ENCODE data around the gene STARD9. TPM values are rescaled to one million over a fixed set of nuclear protein-coding genes. Genes with fewer than 3 reads are reported as not detected.

STARD9 gene
- total and polyA plus RNA-seq, 9 of the 15 experiments (the other 6 are each of a cell fraction or from before 2014, with no cell fraction given): 0.45 to 6.0 (median 3.6) TPM

DNA sequence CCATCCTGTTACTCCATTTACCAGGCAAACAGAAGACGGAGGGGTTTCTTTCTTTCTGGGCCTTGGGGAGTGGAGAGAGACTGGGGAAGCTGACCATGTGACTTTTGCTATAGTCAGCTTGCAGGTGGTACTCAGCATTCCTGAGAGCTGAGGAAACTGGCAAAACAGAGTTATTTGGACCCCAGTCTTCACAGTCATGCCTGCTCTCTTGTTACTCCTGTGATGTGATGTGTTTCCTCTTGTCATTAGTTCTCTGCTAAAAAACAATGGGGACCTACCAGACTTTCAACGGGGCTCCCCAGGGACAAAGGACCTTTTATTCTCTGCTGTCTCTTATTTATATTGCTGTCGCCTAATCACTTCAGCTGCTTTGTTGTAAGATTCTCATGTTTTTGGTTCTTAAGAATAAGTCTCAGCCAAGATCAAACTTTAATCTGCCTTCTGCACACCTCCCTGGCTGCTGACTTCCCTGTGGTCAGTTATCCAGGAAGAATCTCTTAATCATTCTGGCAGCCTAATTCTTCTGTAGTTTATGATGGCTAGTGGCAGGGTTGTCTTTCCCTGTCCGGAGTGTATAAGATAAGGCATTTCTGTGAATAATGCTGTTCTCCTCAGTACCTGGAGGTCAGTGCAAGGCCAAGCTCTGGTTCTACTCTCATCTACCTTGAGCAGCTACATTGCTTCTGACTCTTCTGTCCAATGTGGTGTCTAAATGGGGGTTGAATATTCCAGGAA lies 8.8 kb downstream of the STARD9 start (continued):
- TF ChIP-seq, protein P1, sequence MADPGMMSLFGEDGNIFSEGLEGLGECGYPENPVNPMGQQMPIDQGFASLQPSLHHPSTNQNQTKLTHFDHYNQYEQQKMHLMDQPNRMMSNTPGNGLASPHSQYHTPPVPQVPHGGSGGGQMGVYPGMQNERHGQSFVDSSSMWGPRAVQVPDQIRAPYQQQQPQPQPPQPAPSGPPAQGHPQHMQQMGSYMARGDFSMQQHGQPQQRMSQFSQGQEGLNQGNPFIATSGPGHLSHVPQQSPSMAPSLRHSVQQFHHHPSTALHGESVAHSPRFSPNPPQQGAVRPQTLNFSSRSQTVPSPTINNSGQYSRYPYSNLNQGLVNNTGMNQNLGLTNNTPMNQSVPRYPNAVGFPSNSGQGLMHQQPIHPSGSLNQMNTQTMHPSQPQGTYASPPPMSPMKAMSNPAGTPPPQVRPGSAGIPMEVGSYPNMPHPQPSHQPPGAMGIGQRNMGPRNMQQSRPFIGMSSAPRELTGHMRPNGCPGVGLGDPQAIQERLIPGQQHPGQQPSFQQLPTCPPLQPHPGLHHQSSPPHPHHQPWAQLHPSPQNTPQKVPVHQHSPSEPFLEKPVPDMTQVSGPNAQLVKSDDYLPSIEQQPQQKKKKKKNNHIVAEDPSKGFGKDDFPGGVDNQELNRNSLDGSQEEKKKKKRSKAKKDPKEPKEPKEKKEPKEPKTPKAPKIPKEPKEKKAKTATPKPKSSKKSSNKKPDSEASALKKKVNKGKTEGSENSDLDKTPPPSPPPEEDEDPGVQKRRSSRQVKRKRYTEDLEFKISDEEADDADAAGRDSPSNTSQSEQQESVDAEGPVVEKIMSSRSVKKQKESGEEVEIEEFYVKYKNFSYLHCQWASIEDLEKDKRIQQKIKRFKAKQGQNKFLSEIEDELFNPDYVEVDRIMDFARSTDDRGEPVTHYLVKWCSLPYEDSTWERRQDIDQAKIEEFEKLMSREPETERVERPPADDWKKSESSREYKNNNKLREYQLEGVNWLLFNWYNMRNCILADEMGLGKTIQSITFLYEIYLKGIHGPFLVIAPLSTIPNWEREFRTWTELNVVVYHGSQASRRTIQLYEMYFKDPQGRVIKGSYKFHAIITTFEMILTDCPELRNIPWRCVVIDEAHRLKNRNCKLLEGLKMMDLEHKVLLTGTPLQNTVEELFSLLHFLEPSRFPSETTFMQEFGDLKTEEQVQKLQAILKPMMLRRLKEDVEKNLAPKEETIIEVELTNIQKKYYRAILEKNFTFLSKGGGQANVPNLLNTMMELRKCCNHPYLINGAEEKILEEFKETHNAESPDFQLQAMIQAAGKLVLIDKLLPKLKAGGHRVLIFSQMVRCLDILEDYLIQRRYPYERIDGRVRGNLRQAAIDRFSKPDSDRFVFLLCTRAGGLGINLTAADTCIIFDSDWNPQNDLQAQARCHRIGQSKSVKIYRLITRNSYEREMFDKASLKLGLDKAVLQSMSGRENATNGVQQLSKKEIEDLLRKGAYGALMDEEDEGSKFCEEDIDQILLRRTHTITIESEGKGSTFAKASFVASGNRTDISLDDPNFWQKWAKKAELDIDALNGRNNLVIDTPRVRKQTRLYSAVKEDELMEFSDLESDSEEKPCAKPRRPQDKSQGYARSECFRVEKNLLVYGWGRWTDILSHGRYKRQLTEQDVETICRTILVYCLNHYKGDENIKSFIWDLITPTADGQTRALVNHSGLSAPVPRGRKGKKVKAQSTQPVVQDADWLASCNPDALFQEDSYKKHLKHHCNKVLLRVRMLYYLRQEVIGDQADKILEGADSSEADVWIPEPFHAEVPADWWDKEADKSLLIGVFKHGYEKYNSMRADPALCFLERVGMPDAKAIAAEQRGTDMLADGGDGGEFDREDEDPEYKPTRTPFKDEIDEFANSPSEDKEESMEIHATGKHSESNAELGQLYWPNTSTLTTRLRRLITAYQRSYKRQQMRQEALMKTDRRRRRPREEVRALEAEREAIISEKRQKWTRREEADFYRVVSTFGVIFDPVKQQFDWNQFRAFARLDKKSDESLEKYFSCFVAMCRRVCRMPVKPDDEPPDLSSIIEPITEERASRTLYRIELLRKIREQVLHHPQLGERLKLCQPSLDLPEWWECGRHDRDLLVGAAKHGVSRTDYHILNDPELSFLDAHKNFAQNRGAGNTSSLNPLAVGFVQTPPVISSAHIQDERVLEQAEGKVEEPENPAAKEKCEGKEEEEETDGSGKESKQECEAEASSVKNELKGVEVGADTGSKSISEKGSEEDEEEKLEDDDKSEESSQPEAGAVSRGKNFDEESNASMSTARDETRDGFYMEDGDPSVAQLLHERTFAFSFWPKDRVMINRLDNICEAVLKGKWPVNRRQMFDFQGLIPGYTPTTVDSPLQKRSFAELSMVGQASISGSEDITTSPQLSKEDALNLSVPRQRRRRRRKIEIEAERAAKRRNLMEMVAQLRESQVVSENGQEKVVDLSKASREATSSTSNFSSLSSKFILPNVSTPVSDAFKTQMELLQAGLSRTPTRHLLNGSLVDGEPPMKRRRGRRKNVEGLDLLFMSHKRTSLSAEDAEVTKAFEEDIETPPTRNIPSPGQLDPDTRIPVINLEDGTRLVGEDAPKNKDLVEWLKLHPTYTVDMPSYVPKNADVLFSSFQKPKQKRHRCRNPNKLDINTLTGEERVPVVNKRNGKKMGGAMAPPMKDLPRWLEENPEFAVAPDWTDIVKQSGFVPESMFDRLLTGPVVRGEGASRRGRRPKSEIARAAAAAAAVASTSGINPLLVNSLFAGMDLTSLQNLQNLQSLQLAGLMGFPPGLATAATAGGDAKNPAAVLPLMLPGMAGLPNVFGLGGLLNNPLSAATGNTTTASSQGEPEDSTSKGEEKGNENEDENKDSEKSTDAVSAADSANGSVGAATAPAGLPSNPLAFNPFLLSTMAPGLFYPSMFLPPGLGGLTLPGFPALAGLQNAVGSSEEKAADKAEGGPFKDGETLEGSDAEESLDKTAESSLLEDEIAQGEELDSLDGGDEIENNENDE (IDR thresholded peaks at IDR 0.05; ENCODE audit: low read depth, low read length): no peak
- no peak for TF ChIP-seq PHF8 (IDR thresholded peaks at IDR 0.05; ENCODE audit: borderline replicate concordance, low read length)
- TF ChIP-seq, protein P2, sequence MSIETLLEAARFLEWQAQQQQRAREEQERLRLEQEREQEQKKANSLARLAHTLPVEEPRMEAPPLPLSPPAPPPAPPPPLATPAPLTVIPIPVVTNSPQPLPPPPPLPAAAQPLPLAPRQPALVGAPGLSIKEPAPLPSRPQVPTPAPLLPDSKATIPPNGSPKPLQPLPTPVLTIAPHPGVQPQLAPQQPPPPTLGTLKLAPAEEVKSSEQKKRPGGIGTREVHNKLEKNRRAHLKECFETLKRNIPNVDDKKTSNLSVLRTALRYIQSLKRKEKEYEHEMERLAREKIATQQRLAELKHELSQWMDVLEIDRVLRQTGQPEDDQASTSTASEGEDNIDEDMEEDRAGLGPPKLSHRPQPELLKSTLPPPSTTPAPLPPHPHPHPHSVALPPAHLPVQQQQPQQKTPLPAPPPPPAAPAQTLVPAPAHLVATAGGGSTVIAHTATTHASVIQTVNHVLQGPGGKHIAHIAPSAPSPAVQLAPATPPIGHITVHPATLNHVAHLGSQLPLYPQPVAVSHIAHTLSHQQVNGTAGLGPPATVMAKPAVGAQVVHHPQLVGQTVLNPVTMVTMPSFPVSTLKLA (conservative IDR thresholded peaks at IDR 0.05): no peak
- no peak for TF ChIP-seq GTF2E2 (tag; IDR thresholded peaks at IDR 0.05)
- peak; percentile 78 for TF ChIP-seq MTA2 (IDR thresholded peaks at IDR 0.05; ENCODE audit: low read depth)
- TF ChIP-seq, protein P3, sequence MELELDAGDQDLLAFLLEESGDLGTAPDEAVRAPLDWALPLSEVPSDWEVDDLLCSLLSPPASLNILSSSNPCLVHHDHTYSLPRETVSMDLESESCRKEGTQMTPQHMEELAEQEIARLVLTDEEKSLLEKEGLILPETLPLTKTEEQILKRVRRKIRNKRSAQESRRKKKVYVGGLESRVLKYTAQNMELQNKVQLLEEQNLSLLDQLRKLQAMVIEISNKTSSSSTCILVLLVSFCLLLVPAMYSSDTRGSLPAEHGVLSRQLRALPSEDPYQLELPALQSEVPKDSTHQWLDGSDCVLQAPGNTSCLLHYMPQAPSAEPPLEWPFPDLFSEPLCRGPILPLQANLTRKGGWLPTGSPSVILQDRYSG (tag; conservative IDR thresholded peaks at IDR 0.05; ENCODE audit: low read depth): no peak
- no peak for TF ChIP-seq ZNF140 (CRISPR knock-in tag; IDR thresholded peaks at IDR 0.05)
- peak; percentile 74; the same call in 1 of the 2 replicates for TF ChIP-seq NBN (IDR thresholded peaks at IDR 0.05; ENCODE audit: low read depth)
- TF ChIP-seq GABPB1 (CRISPR knock-in tag; IDR thresholded peaks at IDR 0.05): no peak
- TF ChIP-seq POLR2AphosphoS5 (IDR thresholded peaks at IDR 0.05; ENCODE audit: control insufficient read depth, insufficient read depth, low read depth, low read length): peak; percentile 76
- no peak for TF ChIP-seq ZNF3 (CRISPR knock-in tag; IDR thresholded peaks at IDR 0.05)
- TF ChIP-seq DPF2 (IDR thresholded peaks at IDR 0.05): peak; percentile 93
- no peak for TF ChIP-seq ELF4 (CRISPR knock-in tag; IDR thresholded peaks at IDR 0.05)
